KOPT-K1 (cell line): Measurements from ENCODE around the gene FOXP1.

Source experiments
- H3K27ac ChIP-seq: fragments of 200-600 bp; sonication (generic); 2 replicates; pipeline ENCODE4 v1.5.1; 2016; ENCODE audit warnings: antibody characterized with exemption, mild to moderate bottlenecking, low read depth, low read length; ENCODE audit not compliant: poor library complexity, severe bottlenecking
- H3K36me3 ChIP-seq: fragments of 200-600 bp; sonication (generic); 2 replicates; pipeline ENCODE4 v1.5.1; 2017; ENCODE audit warnings: antibody characterized with exemption, mild to moderate bottlenecking, low read length, moderate library complexity; ENCODE audit not compliant: insufficient read depth
- H3K9me3 ChIP-seq: fragments of 200-600 bp; sonication (generic); 2 replicates; pipeline ENCODE4 v1.5.1; 2017; ENCODE audit warnings: antibody characterized with exemption, low read length, mild to moderate bottlenecking; ENCODE audit not compliant: insufficient read depth, poor library complexity, severe bottlenecking

FOXP1 gene

DNA sequence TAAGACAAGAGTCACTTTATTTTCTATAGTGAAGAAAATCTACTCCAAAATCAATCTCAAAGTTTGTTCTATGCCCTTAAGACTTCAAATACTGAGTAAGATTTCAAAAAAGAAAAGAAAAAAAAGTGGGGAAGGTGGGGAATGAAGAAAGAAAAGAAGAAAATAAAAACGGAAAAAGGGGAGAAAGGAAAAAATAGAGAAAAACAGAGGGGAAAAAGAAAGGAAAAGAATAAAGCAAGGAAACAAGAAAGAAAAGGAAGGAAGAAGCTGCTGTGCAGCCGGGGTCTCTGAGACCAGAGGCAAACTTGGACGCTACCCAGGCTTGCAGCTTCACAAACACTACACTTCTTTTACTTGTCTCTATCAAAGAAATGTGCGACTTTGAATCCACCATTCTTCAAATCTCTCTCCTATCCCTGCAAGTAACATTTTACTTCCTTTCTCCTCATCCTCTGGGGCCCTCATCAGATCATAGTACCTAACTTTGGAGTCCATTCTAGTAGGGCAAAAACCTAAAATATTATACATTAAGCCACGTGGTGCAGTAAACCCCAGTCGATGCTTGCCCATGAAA lies 279.8 kb downstream of the FOXP1 start:
- H3K9me3 ChIP-seq, result no peaks in the 10 kb centered on the region
- H3K27ac ChIP-seq, result no peak overlapping the region
- H3K36me3 ChIP-seq, result no peaks in the 10 kb centered on the region

DNA sequence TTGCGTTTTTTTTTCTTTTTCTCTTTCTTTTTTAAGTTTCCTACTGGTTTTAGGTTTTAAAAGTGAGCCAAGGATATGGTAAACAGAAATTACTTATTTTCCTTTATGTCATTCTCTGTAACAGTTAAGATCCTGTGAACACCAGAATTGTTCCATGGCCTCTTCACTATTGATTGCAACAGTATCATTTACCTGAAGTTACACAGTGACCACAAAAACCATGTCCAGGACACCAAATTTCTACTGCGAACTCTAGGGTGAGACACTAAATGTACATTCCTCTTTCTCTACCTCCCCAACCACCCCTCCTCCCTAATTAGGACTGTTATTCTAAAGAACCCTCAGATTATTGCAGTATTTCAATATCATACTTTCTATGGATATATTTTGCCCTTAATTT lies 280.9 kb downstream of the FOXP1 start:
- Histone ChIP-seq H3K36me3 (no peaks in the 10 kb centered on the region), H3K9me3 (no peaks in the 10 kb centered on the region), H3K27ac (no peak overlapping the region)

DNA sequence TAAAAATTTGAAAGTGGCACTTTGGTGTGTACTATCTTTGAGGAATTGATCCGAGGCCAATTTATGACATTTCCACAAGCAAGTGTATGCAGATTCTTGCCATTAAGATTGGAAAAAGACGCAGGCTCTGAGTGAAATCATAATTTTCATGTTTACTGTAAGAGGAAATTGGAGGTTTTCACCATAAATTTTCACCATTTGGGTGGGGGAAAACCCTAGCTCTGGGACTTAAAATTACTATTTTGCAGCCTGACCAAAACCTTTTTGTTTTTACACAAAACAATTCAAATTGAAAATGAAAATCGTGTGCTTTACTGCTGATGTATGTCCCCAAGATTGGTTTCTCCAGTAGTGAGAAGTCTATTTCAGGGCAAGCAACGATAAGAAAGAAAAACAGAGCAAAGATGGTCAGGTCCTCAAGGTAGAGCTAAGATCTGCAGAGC lies 282.6 kb downstream of the FOXP1 start:
- H3K27ac ChIP-seq, result no peak overlapping the region
- H3K36me3 ChIP-seq, result no peaks in the 10 kb centered on the region

GRCh38 chr3:71299160-71299559 lies 284.4 kb downstream of the FOXP1 start:
- H3K27ac ChIP-seq, result no peak overlapping the region
- H3K36me3 ChIP-seq, result no peaks in the 10 kb centered on the region
- H3K9me3 ChIP-seq, result no peaks in the 10 kb centered on the region

More for the DNA sequence above, 282.6 kb downstream of the FOXP1 start:
- H3K9me3 ChIP-seq, result no peaks in the 10 kb centered on the region

GRCh38 chr3:71294919-71295318 lies 288.6 kb downstream of the FOXP1 start:
- H3K36me3 ChIP-seq, result no peaks in the 10 kb centered on the region
- no peaks in the 10 kb centered on the region for H3K9me3 ChIP-seq

GRCh38 chr3:71290301-71290700 lies 293.2 kb downstream of the FOXP1 start:
- Histone ChIP-seq H3K27ac (no peak overlapping the region), H3K36me3 (no peaks in the 10 kb centered on the region), H3K9me3 (no peaks in the 10 kb centered on the region)

More at GRCh38 chr3:71294919-71295318, 288.6 kb downstream of the FOXP1 start:
- no peak overlapping the region for H3K27ac ChIP-seq

DNA sequence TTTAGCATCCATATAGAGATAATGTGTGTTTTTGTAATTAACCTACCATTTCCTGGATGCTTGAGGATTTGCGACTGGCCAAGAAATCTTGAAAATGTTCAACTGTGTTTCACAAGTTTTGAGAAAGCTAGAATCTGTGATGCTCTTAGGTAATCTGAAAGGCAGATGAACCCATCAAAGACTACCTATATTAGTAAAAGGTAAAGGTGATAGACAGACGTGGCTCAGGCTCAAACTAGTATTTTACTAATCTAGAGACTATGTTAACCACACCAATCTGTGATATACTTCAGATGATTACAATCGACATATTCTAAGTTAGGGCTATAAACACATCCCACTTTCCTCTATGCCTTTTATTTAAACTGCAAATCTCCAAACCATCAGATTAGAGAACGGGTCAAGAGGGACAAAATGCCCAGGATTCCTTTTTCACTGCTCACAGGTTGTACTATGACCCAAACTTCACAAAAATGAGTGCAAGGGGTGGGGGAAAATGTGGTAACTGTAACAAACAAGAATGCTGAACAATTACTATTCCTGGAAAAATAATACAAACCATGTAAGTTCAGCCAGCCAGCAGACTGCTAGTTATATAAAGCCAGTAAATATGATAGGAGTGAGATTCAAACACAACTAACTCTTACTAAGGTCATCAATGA lies 295.1 kb downstream of the FOXP1 start:
- H3K27ac ChIP-seq, result no peak overlapping the region
- H3K36me3 ChIP-seq, result no peaks in the 10 kb centered on the region
- no peaks in the 10 kb centered on the region for H3K9me3 ChIP-seq

DNA sequence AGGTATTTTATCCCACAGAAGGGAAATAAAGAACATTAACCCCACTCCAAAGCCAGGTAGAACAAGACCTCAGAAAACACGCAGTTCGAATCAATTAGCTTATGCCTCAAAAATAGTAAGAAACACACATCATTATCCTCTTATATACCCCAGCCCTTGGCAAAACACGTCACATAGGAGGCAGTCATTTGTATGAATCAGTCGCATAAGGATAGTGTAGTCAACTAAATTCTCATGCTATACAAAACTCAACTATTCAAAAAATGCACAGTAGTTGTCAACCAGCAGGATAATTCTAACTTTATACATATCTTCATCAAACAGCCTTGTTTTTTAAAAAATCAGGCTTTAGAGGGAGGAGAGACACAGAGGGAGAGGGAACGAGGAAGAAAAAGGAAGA lies 298.4 kb downstream of the FOXP1 start:
- no peak overlapping the region for H3K27ac ChIP-seq
- no peaks in the 10 kb centered on the region for H3K36me3 ChIP-seq
- no peaks in the 10 kb centered on the region for H3K9me3 ChIP-seq

DNA sequence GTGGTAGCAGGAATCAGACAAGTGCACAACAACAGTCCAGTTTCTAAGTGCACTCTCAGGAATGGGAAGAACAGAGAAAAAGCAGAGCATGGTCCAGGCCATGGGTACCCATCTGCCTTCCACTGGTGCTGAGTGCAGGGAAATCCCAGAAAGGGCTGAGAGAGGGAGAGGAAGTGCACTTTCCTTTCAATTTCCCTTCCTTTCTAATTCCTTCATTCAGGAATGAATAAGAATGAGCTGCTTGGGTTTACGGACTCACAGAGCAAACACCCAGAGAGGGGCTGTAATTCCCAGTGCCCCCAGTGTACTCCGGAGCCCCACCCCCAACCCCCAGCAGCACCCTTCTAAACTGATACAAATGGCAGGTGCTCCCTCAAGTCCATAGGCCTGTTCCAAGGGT lies 300.6 kb downstream of the FOXP1 start:
- Histone ChIP-seq H3K27ac (no peak overlapping the region), H3K36me3 (no peaks in the 10 kb centered on the region), H3K9me3 (no peaks in the 10 kb centered on the region)

GRCh38 chr3:71281280-71281679 lies 302.2 kb downstream of the FOXP1 start:
- Histone ChIP-seq H3K9me3 (no peaks in the 10 kb centered on the region), H3K27ac (no peak overlapping the region), H3K36me3 (no peaks in the 10 kb centered on the region)

DNA sequence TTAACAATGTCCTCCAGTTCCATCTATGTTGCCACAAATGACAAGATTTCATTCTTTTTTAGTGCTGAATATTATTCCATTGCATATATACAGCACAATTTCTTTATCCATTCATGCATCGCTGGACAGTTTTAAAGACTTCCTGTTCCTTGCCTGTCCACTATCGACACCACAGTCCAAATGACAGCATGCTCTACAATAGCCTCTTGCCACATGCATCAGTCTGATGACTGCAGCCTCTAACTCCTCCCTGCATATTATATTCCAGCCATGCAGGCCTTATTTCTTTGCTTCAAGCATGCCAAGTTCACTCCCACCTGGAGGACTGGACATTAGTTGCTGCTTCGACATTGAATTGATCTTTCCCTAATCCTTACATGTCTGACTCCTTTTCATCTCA lies 306.2 kb downstream of the FOXP1 start:
- no peaks in the 10 kb centered on the region for H3K36me3 ChIP-seq
- H3K9me3 ChIP-seq, result no peaks in the 10 kb centered on the region
- H3K27ac ChIP-seq, result no peak overlapping the region

DNA sequence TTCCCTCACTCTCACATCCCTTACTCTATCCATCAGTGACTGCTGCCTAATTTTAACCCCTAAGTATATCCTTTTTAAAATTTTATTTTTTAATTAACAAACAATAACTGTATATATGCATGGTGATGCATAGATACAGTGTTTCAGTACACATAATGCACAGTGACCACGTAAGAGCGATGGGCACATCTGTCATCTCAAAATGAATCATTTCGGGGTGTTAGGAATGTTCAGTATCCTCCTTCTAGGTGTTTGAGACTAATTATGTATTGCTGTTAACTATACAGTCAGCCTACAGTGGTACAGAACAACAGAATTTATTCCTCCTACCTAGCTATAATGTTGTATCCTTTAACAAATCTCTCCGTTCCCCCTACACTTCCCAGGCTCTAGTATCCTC lies 307.0 kb downstream of the FOXP1 start:
- no peak overlapping the region for H3K27ac ChIP-seq
- no peaks in the 10 kb centered on the region for H3K9me3 ChIP-seq

GRCh38 chr3:71273453-71273852 lies 310.1 kb downstream of the FOXP1 start:
- Histone ChIP-seq H3K36me3 (no peaks in the 10 kb centered on the region), H3K9me3 (no peaks in the 10 kb centered on the region), H3K27ac (no peak overlapping the region)

More for the DNA sequence above, 307.0 kb downstream of the FOXP1 start:
- no peaks in the 10 kb centered on the region for H3K36me3 ChIP-seq

DNA sequence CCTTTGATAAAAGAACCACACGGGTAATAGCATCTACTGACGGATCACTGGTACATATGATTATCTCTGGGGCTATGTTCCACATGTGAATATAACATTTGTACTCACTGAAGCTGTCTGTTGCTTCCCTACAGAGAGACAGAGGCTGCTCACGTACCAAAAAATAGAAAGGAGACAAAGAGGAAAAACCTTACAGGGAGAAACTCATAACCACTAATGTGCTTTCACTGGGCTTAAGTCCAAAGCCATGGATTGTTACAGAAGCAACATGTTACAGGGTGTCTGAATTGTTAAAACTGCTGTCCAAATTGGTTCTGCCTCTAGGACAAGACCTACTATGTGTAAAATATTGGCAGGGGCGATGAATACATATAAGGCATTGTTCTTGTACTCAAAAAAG lies 311.9 kb downstream of the FOXP1 start:
- no peaks in the 10 kb centered on the region for H3K36me3 ChIP-seq
- no peaks in the 10 kb centered on the region for H3K9me3 ChIP-seq
- H3K27ac ChIP-seq, result no peak overlapping the region

DNA sequence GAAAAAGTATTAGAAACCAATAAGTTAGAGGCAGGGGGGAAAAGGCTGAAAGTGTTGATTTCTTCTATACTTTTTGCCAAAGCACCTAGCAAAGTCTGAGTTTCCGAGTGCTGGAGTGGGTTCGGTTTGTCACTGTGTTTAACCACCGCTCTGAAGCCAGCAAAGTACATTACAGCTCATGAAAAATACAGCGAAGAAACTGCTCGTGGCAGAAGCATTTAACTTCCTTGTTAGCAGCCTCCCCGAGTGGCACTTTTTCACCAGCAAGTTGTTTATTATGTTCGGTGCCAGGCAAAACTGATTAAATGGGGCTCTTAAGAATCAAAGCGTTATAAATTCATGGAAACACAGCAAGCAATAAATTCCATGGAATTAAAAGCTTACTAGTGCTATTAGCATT lies 313.6 kb downstream of the FOXP1 start:
- H3K9me3 ChIP-seq, result no peaks in the 10 kb centered on the region
- H3K27ac ChIP-seq, result no peak overlapping the region
- H3K36me3 ChIP-seq, result no peaks in the 10 kb centered on the region

DNA sequence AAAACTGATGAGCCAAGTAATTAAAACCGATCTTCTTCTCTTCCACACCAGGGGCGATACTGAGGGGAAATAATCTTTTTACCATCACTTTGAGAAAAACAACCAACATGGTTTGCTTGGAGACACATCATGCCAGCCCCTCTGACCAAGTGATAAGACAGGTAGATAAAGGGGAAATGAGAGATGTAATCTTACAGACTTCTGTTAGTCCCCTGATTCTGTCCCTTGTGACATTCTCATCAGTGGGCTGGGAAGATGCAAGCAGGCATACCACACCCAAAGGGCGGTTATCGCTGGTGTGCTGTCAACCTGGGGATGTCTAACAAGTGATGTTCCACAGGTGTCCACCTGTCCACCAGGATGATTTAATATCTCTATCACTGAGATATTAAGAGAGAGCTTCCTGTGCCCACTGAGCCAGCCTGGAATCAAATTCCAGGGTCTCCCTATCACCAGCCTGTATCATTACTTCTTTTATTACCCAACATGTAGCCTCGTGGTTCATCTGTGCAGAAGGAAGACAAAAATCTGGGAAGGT lies 315.0 kb downstream of the FOXP1 start:
- Histone ChIP-seq H3K27ac (no peak overlapping the region), H3K36me3 (no peaks in the 10 kb centered on the region), H3K9me3 (no peaks in the 10 kb centered on the region)
